ENCODE results near the gene CCL7.
"Not testable (repeated sequence)": the region's sequence is repeated elsewhere in the genome, so short reads cannot be mapped to it uniquely, and the experiment has no call there.

The CCL7 gene

GRCh38 chr17:34269969-34270368 is at the start of gene CCL7:
TSS of gene CCL7 (plus strand) at chr17:34270221. CDS start at chr17:34270291, 70 bp downstream.
- no peak for DNase-seq

DNA sequence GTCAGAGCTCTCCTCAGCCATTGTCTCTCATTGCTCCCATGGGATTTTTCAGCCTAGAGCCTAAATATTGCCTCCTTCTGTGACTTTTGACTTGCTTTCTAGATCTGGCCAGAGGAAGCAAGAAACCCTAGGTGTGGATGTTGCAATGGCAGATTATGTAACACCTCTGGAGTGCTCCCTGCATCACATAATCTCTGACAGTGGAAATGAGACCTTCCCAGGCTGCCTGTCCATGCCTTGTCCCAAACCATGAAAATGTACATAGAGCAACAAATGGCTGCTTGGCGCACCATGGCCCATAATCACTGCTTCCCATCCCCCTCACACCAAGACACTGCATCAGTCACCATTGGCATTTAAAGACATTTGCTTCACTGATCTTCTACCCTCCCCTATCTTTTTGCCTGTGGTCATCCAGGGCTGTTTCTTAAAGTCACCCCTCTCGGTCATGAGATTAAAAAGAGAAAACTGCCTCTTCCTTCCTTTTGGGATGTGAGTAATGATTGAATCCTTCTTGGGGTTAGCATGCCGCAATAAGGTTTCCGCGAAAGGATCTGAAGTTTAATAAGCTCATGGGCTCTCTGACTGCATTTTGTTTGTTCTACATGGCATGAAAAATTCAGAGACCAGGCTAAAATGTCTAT is 49.1 kb upstream of the CCL7 start:
- no peak for DNase-seq

- DNase-seq = no peak
Observed at GRCh38 chr17:34221411-34221810, 48.6 kb upstream of the CCL7 start.

DNA sequence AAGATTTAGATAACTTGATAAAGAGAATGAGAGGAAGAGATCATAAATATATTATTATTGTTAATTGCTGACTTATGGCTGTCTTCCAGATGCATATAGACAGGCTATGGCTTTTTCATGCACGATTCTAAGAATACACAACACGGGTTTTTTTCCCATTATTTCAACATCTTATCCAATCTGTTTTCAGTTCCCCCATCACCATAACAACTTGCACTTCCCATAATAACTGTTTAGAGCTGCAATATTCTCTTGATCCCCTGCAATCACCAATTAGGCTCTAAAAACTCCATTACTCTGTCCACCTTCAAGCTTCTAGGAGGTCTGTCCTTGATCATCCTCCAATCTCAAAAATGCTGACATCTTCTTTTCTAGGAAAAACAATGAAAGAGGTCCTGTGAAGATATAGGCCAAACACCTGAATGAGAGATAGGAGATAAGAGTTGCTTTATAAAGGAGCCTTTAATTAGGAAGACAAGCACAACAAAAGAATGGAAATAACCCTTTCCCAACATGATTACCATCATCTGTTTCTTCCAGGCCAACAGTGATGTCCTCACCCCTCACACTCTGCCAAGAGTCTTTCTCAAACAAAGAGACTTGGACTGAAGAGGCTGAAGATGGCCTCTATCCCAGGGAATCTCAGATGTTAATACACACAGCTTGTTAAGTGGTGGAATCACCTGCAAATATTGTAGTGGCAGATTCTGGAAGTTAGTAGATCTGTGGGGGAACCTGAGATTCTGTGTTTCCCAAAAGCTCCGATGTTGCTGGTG is 47.1 kb upstream of the CCL7 start:
- DNase-seq = no peak

DNA sequence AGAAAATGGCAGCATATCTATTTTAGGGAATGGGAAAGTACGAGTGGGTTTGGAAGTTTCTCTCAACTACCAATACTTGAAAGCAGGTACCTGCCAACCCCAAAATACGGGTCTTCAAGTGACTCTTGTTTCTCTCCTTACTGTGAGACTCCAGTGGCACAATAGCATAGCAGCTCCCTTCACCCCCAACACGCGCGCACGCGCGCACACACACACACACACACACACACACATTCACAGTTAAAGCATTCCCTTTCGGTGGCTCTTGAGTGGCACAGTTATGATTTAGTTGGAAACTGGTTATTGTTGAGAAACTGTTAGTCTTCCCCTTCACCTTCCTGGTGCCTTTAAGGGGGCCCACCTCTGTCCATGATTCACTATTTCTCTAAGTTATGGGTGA is 45.0 kb upstream of the CCL7 start:
- no peak for DNase-seq

DNA sequence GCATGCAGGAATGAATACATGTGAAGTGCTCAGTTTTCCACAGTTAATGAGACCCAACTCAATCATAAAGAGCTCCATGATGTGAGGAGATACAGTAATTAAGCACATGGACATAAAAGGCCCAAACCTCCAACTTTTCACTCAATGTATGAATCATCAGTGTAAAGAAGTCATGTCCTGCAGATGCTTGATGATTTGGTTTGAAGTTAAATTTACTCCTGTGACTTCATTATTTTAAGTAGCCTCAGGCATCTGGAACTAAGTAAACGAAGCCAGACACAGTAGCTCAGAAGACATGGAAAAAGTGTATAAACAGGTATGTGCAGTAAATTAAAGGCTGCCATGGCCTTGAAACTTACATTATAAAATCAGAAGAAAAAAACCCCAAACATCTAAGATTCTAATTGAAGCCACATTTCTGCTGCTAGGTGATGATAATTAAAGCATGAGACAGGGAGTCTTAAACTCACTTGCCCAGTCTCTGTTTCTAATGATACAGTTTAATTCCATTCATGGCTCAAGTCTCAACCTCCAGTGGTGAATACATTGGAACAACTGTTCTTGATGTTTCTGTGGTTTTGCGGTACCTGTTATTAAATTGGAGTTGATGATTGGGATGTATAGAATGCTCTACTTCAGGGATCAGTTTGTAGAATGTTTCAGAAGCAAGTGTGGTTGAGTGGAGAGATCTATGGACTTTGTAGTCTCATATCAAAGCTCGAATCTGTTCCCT is 43.8 kb upstream of the CCL7 start:
- DNase-seq = no peak

GRCh38 chr17:34226744-34227034 is 43.3 kb upstream of the CCL7 start:
- no peak for DNase-seq

- not testable (repeated sequence) for DNase-seq
Observed at GRCh38 chr17:34227293-34227692, 42.7 kb upstream of the CCL7 start.

GRCh38 chr17:34227707-34228106 is 42.3 kb upstream of the CCL7 start:
- no peak for DNase-seq

DNA sequence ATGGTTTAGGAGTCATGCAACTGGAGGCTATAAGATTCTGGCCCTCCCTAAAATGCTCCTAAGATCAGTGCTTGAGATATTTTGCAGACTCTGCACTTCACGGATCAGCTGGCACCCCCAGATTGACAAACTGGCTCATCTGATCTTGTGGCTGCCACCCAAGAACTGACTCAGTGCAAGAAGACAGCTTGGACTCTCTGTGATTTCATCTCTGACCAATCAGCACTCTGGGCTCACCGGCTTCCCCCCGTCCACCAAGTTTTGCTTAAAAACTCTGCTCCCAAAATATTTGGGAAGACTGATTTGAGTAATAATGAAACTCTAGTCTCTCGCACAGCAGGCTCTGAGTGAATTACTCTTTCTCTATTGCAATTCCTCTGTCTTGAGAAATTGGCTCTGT is 41.2 kb upstream of the CCL7 start:
- DNase-seq = no peak

DNA sequence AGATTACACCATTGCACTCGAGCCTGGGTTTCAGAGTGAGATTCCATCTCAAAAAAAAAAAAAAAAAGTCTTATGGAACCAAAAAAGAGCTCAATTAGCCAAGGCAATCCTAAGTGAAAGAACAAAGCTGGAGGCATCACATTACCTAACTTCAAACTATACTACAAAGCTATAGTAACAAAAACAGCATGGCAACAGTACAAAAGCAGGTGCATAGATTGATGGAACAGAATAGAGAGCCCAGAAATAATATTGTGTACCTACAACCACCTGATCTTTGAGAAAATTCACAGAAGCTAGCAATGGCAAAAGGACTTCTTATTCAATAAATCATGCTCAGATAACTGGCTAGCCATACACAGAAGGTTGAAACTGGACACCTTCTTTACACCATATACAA is 39.7 kb upstream of the CCL7 start:
- no peak for DNase-seq

- DNase-seq = no peak
Observed at GRCh38 chr17:34234616-34235015, 35.4 kb upstream of the CCL7 start.

- DNase-seq = no peak
Observed at GRCh38 chr17:34235389-34236028, 34.5 kb upstream of the CCL7 start.

- no peak for DNase-seq
Observed at GRCh38 chr17:34236281-34236892, 33.6 kb upstream of the CCL7 start.

DNA sequence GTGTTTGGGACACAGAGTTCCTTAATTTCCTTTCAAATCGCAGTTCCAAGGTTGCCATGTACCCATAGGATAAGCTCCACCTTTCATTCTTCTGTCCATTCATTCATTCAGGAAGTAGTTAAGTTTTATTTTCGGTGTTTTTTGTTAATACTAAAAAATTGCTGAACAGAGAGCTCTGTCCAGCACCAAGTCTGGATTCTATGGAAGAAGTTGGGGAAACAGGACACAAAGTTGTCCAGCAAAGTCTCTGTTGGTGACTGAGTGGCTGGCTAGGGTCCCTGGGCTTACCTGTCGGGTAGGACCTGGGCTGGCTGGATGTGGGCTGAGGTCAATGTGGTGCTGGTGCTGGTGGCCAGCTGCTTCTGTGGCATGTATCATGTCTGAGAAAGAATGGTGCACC is 32.6 kb upstream of the CCL7 start:
- no peak for DNase-seq

DNA sequence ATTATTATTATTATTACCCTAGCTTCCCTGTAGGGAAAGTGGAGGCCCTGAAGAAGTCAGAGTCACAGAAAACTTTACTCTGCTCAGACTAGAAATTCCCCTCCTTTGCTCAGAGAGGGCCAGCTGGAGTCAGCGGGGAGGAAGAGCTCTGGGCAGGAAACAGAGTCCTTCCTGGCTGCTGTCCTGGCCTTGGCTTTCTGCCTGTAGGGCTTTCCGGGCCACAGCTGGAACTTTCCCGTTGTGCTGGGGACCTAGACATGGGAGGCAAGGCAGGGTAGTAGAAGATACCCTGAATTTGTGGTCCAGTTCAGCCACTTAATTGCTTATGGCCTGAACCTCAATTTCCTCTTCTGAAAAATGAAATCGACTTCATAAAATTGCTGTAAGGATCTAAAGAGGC is 29.0 kb upstream of the CCL7 start:
- DNase-seq = no peak

- DNase-seq = no peak
Observed at GRCh38 chr17:34242587-34243363, 27.2 kb upstream of the CCL7 start.

DNA sequence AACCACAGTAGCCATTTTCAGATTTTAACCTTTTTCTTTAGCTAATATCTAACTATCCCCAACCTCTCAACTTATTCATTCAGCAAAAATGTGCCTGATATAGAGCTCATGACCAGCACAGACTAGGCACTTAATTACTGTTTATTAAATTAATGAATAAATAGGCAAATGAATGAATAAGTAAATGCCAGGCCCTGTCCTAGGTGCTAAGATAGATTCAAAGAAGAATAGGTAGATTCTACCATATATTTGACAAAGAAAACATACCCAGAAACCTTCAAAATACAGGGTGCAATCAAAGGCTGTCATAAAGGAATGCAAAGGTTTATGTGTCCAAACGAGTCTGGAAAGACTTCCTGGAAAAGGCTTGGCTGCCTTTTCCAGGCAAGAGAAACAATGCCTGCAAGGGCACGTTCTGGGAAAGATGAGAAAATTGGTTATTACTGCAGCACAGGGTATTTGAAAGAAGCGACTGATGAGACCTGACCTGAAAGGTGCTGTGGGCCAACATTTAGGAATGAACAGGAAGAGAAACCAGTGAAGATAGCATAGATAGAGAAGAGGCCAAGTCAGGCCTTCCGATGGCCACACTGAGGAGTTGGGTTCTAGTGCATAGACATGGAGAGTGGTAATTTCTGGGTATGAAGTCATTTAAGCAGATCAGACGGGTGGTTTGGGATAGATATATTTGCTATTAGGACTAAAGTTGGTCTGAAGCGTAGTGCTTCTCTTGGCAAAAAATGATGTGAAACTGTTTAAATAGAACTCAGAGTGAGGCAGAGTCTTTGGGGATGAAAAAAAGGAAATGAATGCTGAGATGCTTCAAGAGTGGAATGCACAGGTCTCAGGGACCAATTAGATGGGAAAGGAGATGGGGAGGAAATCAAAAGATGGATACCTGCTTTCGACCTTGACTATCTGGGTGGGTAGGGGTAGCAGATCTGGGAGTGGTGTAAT is 26.4 kb upstream of the CCL7 start:
- DNase-seq = no peak

GRCh38 chr17:34245351-34245905 is 24.6 kb upstream of the CCL7 start:
- DNase-seq = no peak

GRCh38 chr17:34246446-34246845 is 23.6 kb upstream of the CCL7 start:
- DNase-seq = no peak

- DNase-seq = no peak
Observed at GRCh38 chr17:34246881-34247280, 23.1 kb upstream of the CCL7 start.

Data from NCI-H2029 treated with DMSO at 0.1 percent for 48 hours (cell line).